ENCODE data around the gene CHD5.

- no peak for TF ChIP-seq CTCF (IDR thresholded peaks at IDR 0.05)
- TF ChIP-seq POLR2A (IDR thresholded peaks at IDR 0.05), result no peak
Measured at GRCh38 chr1:6121021-6121421, 59.1 kb downstream of the CHD5 start.

Measured in esophagus squamous epithelium (tissue), 4 donors.